Memory B cell (primary cell): ENCODE measurements around the gene CLEC4G.
A peak's percentile ranks its signal among the peaks of the same experiment; 100 is the strongest.

Experiments used
- ATAC-seq: fragments of 150-1000 bp; cut with Tn5 transposase; 2 replicates; pipeline ENCODE4 v1.10.0; 2021; ENCODE audit warnings: low read depth, mild to moderate bottlenecking, moderate library complexity
- DNase-seq, 2 donors: peaks; one replicate each; pipeline ENCODE4 v3.0.0; 2022; ENCODE audit warnings: low spot score in 2 of 2
- H3K27ac Mint-ChIP-seq: one replicate; pipeline ENCODE4 v1.8.0; 2022; ENCODE audit warnings: mild to moderate bottlenecking, moderate library complexity, mixed read lengths
- H3K27me3 Mint-ChIP-seq: one replicate; pipeline ENCODE4 v1.8.0; 2022; ENCODE audit warnings: mixed read lengths
- H3K36me3 Mint-ChIP-seq: one replicate; pipeline ENCODE4 v1.8.0; 2022; ENCODE audit warnings: mild to moderate bottlenecking, mixed read lengths
- H3K4me1 Mint-ChIP-seq: one replicate; pipeline ENCODE4 v1.8.0; 2022; ENCODE audit warnings: mixed read lengths
- H3K4me3 Mint-ChIP-seq: one replicate; pipeline ENCODE4 v1.8.0; 2022; ENCODE audit warnings: mild to moderate bottlenecking, moderate library complexity, mixed read lengths
- H3K9me3 Mint-ChIP-seq: one replicate; pipeline ENCODE4 v1.8.0; 2022; ENCODE audit warnings: mixed read lengths

Gene CLEC4G

GRCh38 chr19:7703332-7703731, 28.6 kb downstream of the CLEC4G start:
- no peak for ATAC-seq
- Mint-ChIP-seq H3K27ac (peak overlapping the region; percentile 97), H3K4me3 (peak overlapping the region; percentile 44), H3K27me3 (no peaks in the 10 kb centered on the region), H3K9me3 (no peaks in the 10 kb centered on the region), H3K36me3 (peaks cover 5% of the 10 kb centered on the region), H3K4me1 (peaks cover 69% of the 10 kb centered on the region)
- DNase-seq: no peak

GRCh38 chr19:7701654-7702457, 30.1 kb downstream of the CLEC4G start, which contains the start of gene FCER2:
Gene FCER2 (minus strand): TSS chr19:7702131. CDS start chr19:7699760, 2,371 bp downstream.
- H3K4me3 Mint-ChIP-seq: peak within 1 kb of the TSS; percentile 64
- H3K27ac Mint-ChIP-seq: peak within 1 kb of the TSS; percentile 97
- no peaks in the 10 kb centered on the region for H3K27me3 Mint-ChIP-seq
- DNase-seq: peak; percentile 55 to 66
- peak; percentile 59 for ATAC-seq
- peaks cover 5% of the 10 kb centered on the region for H3K36me3 Mint-ChIP-seq
- H3K9me3 Mint-ChIP-seq: no peaks in the 10 kb centered on the region
- H3K4me1 Mint-ChIP-seq: peaks cover 66% of the 10 kb centered on the region

GRCh38 chr19:7701049-7701653, 30.8 kb downstream of the CLEC4G start:
- Mint-ChIP-seq H3K27ac (peak overlapping the region; percentile 97), H3K36me3 (peaks cover 8% of the 10 kb centered on the region), H3K4me3 (peak overlapping the region; percentile 64), H3K9me3 (no peaks in the 10 kb centered on the region), H3K4me1 (peaks cover 62% of the 10 kb centered on the region), H3K27me3 (no peaks in the 10 kb centered on the region)
- DNase-seq: no peak
- ATAC-seq: no peak

GRCh38 chr19:7699417-7700401, 32.2 kb downstream of the CLEC4G start:
- DNase-seq (no peak), ATAC-seq (peak; percentile 17)
- H3K27me3 Mint-ChIP-seq: no peaks in the 10 kb centered on the region
- peak overlapping the region; percentile 72 for H3K4me3 Mint-ChIP-seq
- H3K9me3 Mint-ChIP-seq: no peaks in the 10 kb centered on the region
- peaks cover 8% of the 10 kb centered on the region for H3K36me3 Mint-ChIP-seq
- peak overlapping the region; percentile 97 for H3K27ac Mint-ChIP-seq
- H3K4me1 Mint-ChIP-seq: peaks cover 60% of the 10 kb centered on the region

GRCh38 chr19:7699003-7699402, 32.9 kb downstream of the CLEC4G start:
- Mint-ChIP-seq H3K27me3 (no peaks in the 10 kb centered on the region), H3K27ac (peak overlapping the region; percentile 97), H3K36me3 (peaks cover 8% of the 10 kb centered on the region), H3K9me3 (no peaks in the 10 kb centered on the region), H3K4me1 (peaks cover 59% of the 10 kb centered on the region), H3K4me3 (peak overlapping the region; percentile 33)
- ATAC-seq: no peak
- no peak for DNase-seq

- Mint-ChIP-seq H3K27ac (peak overlapping the region; percentile 97), H3K9me3 (no peaks in the 10 kb centered on the region), H3K36me3 (peaks cover 8% of the 10 kb centered on the region), H3K4me1 (peaks cover 56% of the 10 kb centered on the region), H3K27me3 (no peaks in the 10 kb centered on the region), H3K4me3 (peak overlapping the region; percentile 33)
- ATAC-seq (no peak), DNase-seq (no peak)
Measured at GRCh38 chr19:7698583-7698982, 33.3 kb downstream of the CLEC4G start.

- no peaks in the 10 kb centered on the region for H3K27me3 Mint-ChIP-seq
- H3K4me3 Mint-ChIP-seq: no peak overlapping the region
- no peak overlapping the region for H3K27ac Mint-ChIP-seq
- no peaks in the 10 kb centered on the region for H3K9me3 Mint-ChIP-seq
- DNase-seq (no peak), ATAC-seq (no peak)
- peaks cover 51% of the 10 kb centered on the region for H3K4me1 Mint-ChIP-seq
- H3K36me3 Mint-ChIP-seq: peaks cover 8% of the 10 kb centered on the region
Measured at GRCh38 chr19:7697721-7698287, 34.1 kb downstream of the CLEC4G start.

GRCh38 chr19:7694499-7694898, 37.4 kb downstream of the CLEC4G start:
- peaks cover 7% of the 10 kb centered on the region for H3K36me3 Mint-ChIP-seq
- no peaks in the 10 kb centered on the region for H3K27me3 Mint-ChIP-seq
- DNase-seq (peak in 1 of 2 donors; percentile 48), ATAC-seq (peak; percentile 85)
- H3K27ac Mint-ChIP-seq: peak overlapping the region; percentile 62
- no peaks in the 10 kb centered on the region for H3K9me3 Mint-ChIP-seq
- H3K4me3 Mint-ChIP-seq: peak overlapping the region; percentile 16
- H3K4me1 Mint-ChIP-seq: peaks cover 26% of the 10 kb centered on the region

GRCh38 chr19:7692417-7693088, 39.4 kb downstream of the CLEC4G start:
- ATAC-seq (no peak), DNase-seq (no peak)
- peaks cover 7% of the 10 kb centered on the region for H3K36me3 Mint-ChIP-seq
- peaks cover 15% of the 10 kb centered on the region for H3K4me1 Mint-ChIP-seq
- H3K4me3 Mint-ChIP-seq: no peak overlapping the region
- H3K27ac Mint-ChIP-seq: no peak overlapping the region
- H3K9me3 Mint-ChIP-seq: no peaks in the 10 kb centered on the region
- no peaks in the 10 kb centered on the region for H3K27me3 Mint-ChIP-seq

- ATAC-seq (no peak), DNase-seq (no peak)
- Mint-ChIP-seq H3K4me1 (peaks cover 15% of the 10 kb centered on the region), H3K27ac (no peak overlapping the region), H3K9me3 (no peaks in the 10 kb centered on the region), H3K27me3 (no peaks in the 10 kb centered on the region), H3K36me3 (peaks cover 5% of the 10 kb centered on the region), H3K4me3 (no peak overlapping the region)
Measured at GRCh38 chr19:7691497-7691896, 40.4 kb downstream of the CLEC4G start.

- H3K4me3 Mint-ChIP-seq: no peak overlapping the region
- no peak for ATAC-seq
- H3K36me3 Mint-ChIP-seq: peaks cover 3% of the 10 kb centered on the region
- no peaks in the 10 kb centered on the region for H3K9me3 Mint-ChIP-seq
- no peak overlapping the region for H3K27ac Mint-ChIP-seq
- peaks cover 14% of the 10 kb centered on the region for H3K4me1 Mint-ChIP-seq
- H3K27me3 Mint-ChIP-seq: no peaks in the 10 kb centered on the region
- no peak for DNase-seq
Measured at GRCh38 chr19:7690779-7691258, 41.1 kb downstream of the CLEC4G start.

GRCh38 chr19:7689165-7689564, 42.7 kb downstream of the CLEC4G start:
- H3K4me1 Mint-ChIP-seq: peaks cover 10% of the 10 kb centered on the region
- H3K27me3 Mint-ChIP-seq: no peaks in the 10 kb centered on the region
- no peak overlapping the region for H3K27ac Mint-ChIP-seq
- peaks cover 3% of the 10 kb centered on the region for H3K36me3 Mint-ChIP-seq
- no peaks in the 10 kb centered on the region for H3K9me3 Mint-ChIP-seq
- ATAC-seq (no peak), DNase-seq (no peak)
- H3K4me3 Mint-ChIP-seq: no peak overlapping the region

GRCh38 chr19:7687177-7687576, 44.7 kb downstream of the CLEC4G start:
- peaks cover 9% of the 10 kb centered on the region for H3K36me3 Mint-ChIP-seq
- no peak for DNase-seq
- H3K9me3 Mint-ChIP-seq: no peaks in the 10 kb centered on the region
- no peak overlapping the region for H3K4me3 Mint-ChIP-seq
- no peak for ATAC-seq
- no peaks in the 10 kb centered on the region for H3K27me3 Mint-ChIP-seq
- H3K27ac Mint-ChIP-seq: peak overlapping the region; percentile 28
- H3K4me1 Mint-ChIP-seq: peaks cover 12% of the 10 kb centered on the region
